Activated CD4-positive, alpha-beta T cell treated with anti-CD3 and anti-CD28 coated beads, Interleukin-2, amount 50 U/mL, for 48 hours (primary cell): ENCODE data around the gene RNF38.
"Not testable (repeated sequence)": the region's sequence is repeated elsewhere in the genome, so short reads cannot be mapped to it uniquely, and the experiment has no call there.

Experiments used
- DNase-seq, 2 experiments: peaks; one replicate each; pipeline ENCODE4 v3.0.0-alpha.2; 2020

Gene RNF38

GRCh38 chr9:36328798-36329411 lies 71.2 kb downstream of the RNF38 start:
- DNase-seq: peak in 1 of 2 experiments; percentile 23

- no peak for DNase-seq
These were observed 74.8 kb downstream of the RNF38 start for GRCh38 chr9:36325081-36325828.

GRCh38 chr9:36323926-36324325 lies 76.1 kb downstream of the RNF38 start:
- no peak for DNase-seq

- DNase-seq: no peak
These were observed 77.6 kb downstream of the RNF38 start for GRCh38 chr9:36322462-36322861.

GRCh38 chr9:36321903-36322302 lies 78.2 kb downstream of the RNF38 start:
- DNase-seq: not testable (repeated sequence)

GRCh38 chr9:36320466-36320865 lies 79.6 kb downstream of the RNF38 start:
- no peak for DNase-seq

- no peak for DNase-seq
These were observed 80.3 kb downstream of the RNF38 start for GRCh38 chr9:36319806-36320205.

- DNase-seq: no peak
These were observed 80.9 kb downstream of the RNF38 start for GRCh38 chr9:36319183-36319582.

- DNase-seq: no peak
These were observed 81.8 kb downstream of the RNF38 start for GRCh38 chr9:36318212-36318802.

- DNase-seq: no peak
These were observed 82.3 kb downstream of the RNF38 start for GRCh38 chr9:36317766-36318165.

- no peak for DNase-seq
These were observed 83.3 kb downstream of the RNF38 start for GRCh38 chr9:36316611-36317317.

- DNase-seq: no peak
These were observed 84.0 kb downstream of the RNF38 start for GRCh38 chr9:36316049-36316448.

- DNase-seq: no peak
These were observed 84.8 kb downstream of the RNF38 start for GRCh38 chr9:36315283-36315682.

- DNase-seq: no peak
These were observed 85.3 kb downstream of the RNF38 start for GRCh38 chr9:36314740-36315139.

GRCh38 chr9:36306471-36307306 lies 93.4 kb downstream of the RNF38 start:
- peak in 1 of 2 experiments; percentile 5 for DNase-seq

- DNase-seq: not testable (repeated sequence)
These were observed 95.7 kb downstream of the RNF38 start for GRCh38 chr9:36304366-36304765.

GRCh38 chr9:36301227-36301626 lies 98.8 kb downstream of the RNF38 start:
- no peak for DNase-seq

GRCh38 chr9:36298566-36298965 lies 101.5 kb downstream of the RNF38 start:
- no peak for DNase-seq

- no peak for DNase-seq
These were observed 102.3 kb downstream of the RNF38 start for GRCh38 chr9:36297798-36298197.

GRCh38 chr9:36294996-36295395 lies 105.1 kb downstream of the RNF38 start:
- DNase-seq: not testable (repeated sequence)

- DNase-seq: no peak
These were observed 106.2 kb downstream of the RNF38 start for GRCh38 chr9:36293918-36294317.

- no peak for DNase-seq
These were observed 106.9 kb downstream of the RNF38 start for GRCh38 chr9:36293171-36293570.

- no peak for DNase-seq
These were observed 107.4 kb downstream of the RNF38 start for GRCh38 chr9:36292641-36293040.
